Stimulated activated CD8-positive, alpha-beta memory T cell treated with anti-CD3 and anti-CD28 coated beads, Interleukin-2, amount 100 ng/mL, for 48 hours (primary cell): Measurements from ENCODE around the gene FCN1.

Experiments used
- DNase-seq, 2 donors: peaks; one replicate each; pipeline ENCODE4 v3.0.0-alpha.2; 2020; ENCODE audit warnings: low read depth in 2 of 2

The FCN1 gene

GRCh38 chr9:134891713-134892112, 26.0 kb downstream of the FCN1 start:
- DNase-seq = no peak

- DNase-seq = no peak
These were observed 26.7 kb downstream of the FCN1 start for GRCh38 chr9:134891053-134891452.

- DNase-seq = no peak
These were observed 27.6 kb downstream of the FCN1 start for GRCh38 chr9:134890155-134890495.

- no peak for DNase-seq
These were observed 28.1 kb downstream of the FCN1 start for GRCh38 chr9:134889386-134890154.

DNA sequence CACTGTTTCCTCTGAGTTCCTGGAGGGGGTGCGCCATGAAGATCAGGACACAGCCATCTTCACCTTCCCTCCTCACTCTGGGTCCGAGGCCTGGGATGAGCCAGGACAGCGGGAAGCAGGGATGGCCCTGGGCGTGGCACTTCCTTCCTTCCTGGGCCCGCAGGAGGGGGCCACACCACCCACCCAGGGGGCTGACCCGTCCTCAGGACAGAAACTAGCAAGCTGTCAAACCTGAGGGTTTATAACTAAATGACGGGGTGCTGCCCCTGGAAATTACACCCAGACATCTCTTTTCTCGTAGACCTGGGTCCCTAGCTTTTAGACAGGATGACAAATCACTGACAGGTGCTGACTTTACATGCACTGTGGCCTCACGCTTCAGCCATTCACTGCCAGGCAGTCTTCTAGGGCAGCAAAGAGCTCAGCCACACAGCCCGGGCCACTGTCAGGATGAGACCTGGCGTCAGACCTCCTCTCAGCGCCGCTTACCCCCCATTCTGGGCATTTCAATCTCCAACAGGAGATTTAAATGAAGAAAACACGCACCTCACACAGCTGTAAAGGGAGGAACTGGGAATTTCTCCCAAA, 29.0 kb downstream of the FCN1 start:
- no peak for DNase-seq

DNA sequence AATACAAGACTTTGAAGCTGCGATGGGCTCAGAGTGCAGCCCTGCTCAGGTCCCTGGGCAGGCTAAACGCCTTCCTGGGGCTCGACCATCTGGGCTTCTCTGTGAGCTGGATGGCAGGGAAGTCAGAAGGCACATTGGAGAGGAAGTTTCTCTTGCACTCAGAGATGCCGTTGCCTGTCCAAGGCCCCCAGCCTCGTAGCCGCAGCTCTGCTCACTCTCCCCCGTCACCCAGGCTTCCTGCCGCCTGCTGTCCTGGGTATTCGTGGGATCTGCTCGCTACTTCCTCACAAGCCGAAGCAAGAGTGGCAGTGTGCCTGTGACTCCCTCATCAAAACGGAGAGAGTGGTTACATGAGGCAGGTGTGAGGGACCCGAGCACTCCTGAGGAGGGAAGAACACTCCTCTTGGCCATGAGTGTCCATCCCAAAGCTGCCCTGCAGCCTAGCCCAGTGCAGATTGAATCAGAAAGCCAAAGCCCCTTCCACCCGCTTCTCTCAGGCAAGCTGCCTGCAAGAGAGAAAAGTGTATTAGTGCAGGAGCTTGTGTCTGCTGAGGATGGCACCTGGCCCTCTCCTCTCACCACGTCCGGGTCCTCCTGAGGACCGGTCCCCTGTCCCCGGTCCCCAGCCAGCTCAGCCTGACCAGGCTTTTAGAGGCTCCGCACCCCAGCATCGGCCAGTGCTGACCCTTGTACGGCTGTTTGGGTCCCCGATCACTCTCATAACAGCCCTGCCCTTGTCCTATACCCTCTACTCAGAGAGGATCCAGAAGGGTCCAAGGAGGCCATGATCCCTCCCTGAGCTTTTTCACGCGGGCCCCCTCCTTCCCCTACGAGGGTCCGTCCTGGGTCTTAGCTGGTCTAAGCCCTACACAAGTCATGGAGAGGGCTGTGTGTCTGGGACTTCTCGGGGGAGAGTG, 29.8 kb downstream of the FCN1 start:
- DNase-seq = no peak

- no peak for DNase-seq
These were observed 30.5 kb downstream of the FCN1 start for GRCh38 chr9:134887219-134887618.

GRCh38 chr9:134886413-134886913, 31.2 kb downstream of the FCN1 start:
- DNase-seq = no peak

DNA sequence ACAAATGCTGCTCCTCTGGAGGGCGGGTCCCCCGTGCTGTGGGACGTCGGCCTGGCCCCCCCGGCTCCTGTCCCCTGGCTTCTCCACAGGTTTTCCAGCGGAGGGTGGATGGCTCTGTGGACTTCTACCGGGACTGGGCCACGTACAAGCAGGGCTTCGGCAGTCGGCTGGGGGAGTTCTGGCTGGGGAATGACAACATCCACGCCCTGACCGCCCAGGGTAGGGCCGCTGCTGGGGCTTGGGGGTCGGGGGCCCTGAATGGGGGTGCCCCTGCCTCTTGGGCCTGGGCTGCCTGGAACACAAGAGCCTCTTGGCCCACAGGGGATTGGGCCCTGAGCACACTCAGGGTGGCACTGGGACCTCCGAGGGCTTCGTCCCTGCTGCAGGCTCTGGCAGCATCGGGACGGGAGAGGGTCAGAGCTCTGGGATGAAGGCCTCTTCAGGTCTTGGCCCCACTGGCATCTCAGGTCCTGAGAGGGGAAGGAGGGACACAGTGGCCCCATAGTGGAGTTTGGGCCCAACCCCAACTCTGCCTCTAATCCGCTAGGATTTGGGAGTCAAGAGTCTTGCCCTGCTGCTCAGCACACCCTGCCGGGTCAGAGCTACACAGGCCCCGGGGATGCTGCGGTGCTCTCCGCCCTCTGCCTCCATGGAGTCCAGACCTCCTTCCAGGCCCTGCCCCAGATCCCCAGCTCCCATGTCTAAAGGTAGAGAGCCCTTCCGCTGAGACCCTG, 31.9 kb downstream of the FCN1 start:
- no peak for DNase-seq

DNA sequence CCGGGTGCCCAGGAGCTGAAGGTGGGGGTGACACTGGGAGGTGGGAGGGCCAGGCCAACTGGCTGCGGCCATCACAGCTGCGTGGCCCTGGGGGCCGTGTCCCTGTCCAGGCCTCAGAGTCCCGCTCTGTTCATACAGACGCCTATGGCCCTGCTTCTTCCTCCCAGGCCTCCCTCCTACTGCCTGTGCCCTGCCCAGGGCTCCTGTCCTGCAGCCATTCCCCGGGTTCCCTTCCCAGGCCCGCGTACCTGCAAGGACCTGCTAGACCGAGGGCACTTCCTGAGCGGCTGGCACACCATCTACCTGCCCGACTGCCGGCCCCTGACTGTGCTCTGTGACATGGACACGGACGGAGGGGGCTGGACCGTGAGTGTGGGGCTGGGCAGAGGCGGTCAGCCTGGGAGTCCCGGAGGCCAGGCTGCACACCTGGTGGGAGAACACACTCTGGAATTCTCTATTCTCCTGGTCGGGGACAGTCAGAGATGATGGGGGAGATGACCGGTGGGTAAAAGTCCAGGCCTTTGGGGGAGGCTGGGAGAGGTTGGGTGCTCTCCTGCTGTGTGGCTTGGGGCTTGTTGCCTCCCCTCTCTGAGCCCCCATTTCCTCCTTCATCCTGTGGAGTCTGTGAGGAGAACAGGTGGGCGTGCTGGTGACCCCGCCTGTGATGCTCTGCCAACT, 32.6 kb downstream of the FCN1 start:
- DNase-seq = no peak

DNA sequence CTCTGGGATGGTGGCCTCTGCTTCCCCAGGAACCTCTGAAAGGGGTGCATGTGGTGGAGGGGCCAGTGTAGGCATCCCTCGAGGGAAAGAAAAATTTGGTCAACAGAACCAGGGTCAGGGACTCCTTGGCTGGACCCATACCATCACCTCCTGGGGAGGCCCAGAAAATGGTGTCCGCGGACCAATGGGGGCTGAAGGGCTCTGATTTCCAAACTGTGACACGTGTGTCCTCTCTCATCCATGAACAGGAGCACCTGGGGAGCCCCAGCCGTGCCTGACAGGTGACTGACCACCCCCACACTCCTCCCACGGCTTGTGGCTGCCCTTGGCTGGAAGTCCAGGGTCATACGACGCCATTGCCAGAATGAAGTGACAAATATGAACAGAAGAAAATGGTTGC, 33.2 kb downstream of the FCN1 start:
- no peak for DNase-seq

- no peak for DNase-seq
These were observed 34.5 kb downstream of the FCN1 start for GRCh38 chr9:134883040-134883782.

GRCh38 chr9:134882204-134882785, 35.4 kb downstream of the FCN1 start:
- DNase-seq = no peak

GRCh38 chr9:134881313-134881670, 36.4 kb downstream of the FCN1 start:
- no peak for DNase-seq

GRCh38 chr9:134880484-134881312, 37.0 kb downstream of the FCN1 start, which contains the start of gene FCN2:
Gene FCN2 (plus strand): TSS chr9:134880810. CDS start chr9:134880822, 12 bp downstream.
- no peak for DNase-seq

DNA sequence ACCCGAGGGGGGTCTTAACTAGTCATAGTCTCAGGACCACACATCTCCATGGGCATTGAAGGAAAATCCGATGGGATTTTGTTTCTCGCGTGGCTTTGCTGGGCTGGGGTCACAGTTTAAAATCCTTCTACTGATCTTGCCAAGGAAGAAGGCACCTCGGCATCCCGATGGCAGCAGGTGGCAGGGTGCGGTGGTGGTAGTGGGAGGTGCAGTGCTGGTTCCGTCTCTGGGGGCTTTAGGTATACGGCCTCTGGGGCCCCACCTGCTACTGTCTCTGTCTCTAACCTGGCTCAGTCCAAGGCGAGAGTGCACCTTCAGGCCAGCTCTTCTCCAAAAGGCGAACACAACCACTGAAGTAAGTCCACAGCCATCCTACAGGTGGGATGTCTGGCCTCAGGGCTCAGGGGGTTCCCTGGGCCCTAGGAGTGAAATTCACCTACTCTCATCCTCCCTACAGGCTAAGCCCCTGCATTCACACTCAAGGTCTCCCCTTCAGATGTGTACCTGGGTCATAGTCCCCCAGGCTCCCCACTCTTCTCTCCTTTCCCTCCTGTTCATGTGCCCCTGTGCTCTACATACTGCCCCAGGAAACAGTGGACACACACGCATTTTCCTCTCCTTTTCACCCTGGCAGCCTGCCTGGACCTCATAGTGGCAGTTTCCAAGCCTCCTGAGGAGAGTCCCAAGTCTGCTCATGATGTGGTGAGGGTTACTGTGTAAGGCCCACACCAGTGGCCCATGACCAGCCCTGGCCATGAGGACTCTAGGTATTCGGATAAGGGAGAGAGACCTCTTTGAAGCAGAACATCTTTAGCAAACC, 37.8 kb downstream of the FCN1 start:
- no peak for DNase-seq

DNA sequence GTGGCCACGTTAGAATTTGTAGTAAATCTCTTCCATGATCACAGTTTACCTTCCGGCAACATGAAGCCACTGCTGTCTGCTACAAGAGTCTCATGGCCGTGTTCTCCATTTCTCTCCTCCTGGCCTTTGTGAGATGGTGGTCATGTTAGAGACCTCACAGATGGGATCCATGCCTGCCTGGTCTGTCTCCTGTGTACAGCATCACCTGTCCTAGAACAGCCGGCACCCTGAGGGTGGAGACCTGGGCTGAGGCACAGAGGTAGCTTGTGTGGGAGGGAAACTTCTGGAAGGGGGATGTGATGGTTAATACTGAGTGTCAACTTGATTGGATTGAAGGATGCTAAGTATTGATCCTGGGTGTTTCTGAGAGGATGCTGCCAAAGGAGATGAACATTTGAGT, 40.2 kb downstream of the FCN1 start:
- no peak for DNase-seq

GRCh38 chr9:134875371-134875770, 42.3 kb downstream of the FCN1 start:
- no peak for DNase-seq
